HG03521 (cell line): Measurements from ENCODE around the gene CLIP3.
"Not testable (repeated sequence)": the region's sequence is repeated elsewhere in the genome, so short reads cannot be mapped to it uniquely, and the experiment has no call there.

Experiments
- ATAC-seq: cut with Tn5 transposase; IDR thresholded peaks from one replicate; pipeline ENCODE4 v1.9.1; 2021; ENCODE audit warnings: mild to moderate bottlenecking, moderate library complexity; ENCODE audit not compliant: unreplicated experiment

Gene CLIP3, protein sequence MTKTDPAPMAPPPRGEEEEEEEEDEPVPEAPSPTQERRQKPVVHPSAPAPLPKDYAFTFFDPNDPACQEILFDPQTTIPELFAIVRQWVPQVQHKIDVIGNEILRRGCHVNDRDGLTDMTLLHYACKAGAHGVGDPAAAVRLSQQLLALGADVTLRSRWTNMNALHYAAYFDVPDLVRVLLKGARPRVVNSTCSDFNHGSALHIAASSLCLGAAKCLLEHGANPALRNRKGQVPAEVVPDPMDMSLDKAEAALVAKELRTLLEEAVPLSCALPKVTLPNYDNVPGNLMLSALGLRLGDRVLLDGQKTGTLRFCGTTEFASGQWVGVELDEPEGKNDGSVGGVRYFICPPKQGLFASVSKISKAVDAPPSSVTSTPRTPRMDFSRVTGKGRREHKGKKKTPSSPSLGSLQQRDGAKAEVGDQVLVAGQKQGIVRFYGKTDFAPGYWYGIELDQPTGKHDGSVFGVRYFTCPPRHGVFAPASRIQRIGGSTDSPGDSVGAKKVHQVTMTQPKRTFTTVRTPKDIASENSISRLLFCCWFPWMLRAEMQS

DNA sequence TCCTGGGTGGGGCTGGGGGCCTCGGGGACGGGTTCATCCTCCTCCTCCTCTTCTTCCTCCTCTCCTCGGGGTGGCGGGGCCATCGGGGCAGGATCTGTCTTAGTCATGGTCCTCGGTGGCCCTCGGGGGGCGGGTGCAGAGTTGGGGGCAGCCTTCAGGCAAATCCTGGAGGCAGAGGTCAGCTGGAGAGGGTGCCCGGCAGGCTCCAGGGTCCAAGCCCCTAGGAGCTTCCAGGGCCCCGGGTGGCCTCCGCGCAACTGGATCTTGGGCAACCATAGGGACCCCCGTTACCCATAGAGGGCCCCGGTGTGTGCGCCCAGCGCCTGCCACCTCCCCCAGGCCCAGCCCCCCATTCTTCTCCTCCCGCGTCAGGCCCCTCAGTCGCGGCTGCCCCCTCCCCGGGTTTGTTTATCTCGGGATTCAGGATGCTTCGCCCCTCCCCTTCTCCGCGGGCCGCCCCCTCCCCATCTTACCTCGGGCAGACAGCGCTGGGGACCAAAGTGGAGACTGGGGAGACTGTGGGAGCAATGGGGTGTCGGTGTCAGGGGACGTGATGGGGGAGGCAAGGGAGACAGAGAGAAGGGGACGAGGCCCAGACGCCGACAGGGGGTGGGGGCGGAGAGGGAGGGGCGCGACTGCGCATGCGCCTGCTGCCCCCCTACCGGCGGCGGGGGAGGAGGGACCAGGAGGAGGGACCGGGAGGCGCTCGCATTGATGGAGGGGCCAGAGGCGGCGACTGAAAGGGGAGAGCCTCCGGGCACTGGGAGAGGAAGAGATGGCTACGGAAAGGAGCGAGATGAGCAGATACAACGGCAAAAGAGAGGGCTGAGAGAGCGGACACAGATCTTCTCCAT lies at the start of gene CLIP3:
Gene CLIP3, minus strand, starts transcription at position 623 of the 854 bp plus-strand sequence. Its CDS starts 516 bp downstream, at position 107.
- ATAC-seq: no peak

- ATAC-seq: no peak
Measured at GRCh38 chr19:36081894-36082293, 49.2 kb upstream of the CLIP3 start.

DNA sequence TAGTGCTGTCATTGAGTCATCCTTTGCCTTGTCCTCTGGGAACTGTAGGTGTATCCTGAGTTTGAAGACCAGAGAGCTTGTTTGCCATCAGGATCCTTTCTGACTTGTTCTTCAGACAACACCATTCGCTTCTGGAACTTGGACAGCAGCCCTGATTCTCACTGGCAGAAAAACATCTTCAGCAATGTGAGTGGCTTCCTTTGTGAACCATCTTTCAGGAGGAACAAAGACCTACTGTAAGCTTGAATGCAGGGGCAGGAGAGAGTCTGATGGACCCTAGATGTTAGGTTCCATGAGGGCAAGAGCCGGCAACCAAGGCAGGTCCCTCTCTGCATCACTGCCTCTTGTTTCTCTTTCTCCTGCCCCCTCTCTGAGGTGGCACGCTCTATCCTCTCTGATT lies 48.7 kb upstream of the CLIP3 start:
- no peak for ATAC-seq

DNA sequence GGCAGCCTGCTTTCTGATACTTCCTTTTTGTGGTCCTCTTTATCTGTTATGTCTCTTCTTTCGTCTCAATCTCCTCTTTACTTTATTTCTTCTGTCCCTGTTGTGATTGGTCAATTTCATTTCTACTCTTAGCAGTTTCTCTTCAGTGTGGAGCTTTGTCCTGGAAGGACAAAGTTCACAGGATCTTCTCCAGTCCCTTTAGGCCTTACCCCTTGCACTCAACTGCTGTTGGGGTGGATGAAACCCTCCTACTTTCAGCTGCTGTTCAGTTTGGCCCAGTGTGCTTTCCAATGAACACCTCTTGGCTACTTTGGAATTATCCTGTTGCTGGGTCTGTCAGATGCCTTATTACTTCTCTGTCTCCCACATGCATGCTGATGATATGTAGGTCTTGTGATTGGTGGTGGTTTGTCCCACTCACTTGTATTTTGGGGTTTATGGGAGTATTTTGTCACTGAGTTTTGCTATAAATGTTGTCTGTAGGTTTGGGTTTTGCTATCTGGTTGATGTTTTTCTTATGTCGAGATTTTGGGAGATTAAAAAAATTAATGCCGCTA lies 46.8 kb upstream of the CLIP3 start:
- ATAC-seq: no peak

- ATAC-seq: no peak
Measured at GRCh38 chr19:36073121-36073876, 40.6 kb upstream of the CLIP3 start.

GRCh38 chr19:36072081-36072480 lies 39.4 kb upstream of the CLIP3 start:
- ATAC-seq: no peak

DNA sequence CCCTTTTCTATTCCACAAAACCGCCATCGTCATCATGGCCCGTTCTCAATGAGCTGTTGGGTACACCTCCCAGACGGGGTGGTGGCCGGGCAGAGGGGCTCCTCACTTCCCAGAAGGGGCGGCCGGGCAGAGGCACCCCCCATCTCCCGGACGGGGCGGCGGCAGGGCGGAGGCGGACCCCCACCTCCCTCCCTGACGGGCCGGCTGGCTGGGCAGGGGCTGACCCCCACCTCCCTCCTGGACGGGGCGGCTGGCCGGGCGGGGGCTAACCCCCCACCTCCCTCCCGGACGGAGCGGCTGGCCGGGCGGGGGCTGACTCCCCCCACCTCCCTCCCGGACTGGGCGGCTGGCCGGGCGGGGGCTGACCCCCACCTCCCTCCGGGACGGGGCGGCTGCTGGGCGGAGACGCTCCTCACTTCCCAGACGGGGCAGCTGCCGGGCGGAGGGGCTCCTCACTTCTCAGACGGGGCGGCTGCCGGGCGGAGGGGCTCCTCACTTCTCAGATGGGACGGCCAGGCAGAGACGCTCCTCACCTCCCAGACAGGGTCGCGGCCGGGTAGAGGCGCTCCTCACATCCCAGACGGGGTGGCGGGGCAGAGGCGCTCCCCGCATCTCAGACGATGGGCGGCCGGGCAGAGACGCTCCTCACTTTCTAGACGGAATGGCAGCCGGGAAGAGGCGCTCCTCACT lies 36.3 kb upstream of the CLIP3 start:
- not testable (repeated sequence) for ATAC-seq

DNA sequence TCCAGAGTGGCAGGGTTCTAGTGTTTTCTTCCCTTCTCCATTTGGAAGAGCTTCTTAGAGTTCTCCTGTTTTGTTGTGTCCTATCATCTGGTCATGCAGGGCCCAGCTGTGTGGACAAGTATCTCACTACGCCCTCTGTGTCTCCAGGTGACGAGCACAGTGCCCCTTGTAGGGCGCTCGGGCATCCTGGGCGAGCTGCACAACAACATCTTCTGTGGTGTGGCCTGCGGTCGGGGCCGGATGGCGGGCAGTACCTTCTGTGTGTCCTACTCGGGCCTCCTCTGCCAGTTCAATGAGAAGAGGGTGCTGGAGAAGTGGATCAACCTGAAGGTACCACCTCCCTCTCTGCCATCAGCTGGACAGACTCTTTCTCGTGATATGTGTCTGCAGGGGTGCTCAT lies 35.0 kb upstream of the CLIP3 start:
- ATAC-seq: no peak

GRCh38 chr19:36064826-36065225 lies 32.2 kb upstream of the CLIP3 start:
- ATAC-seq: no peak

- no peak for ATAC-seq
Measured at GRCh38 chr19:36061367-36061766, 28.7 kb upstream of the CLIP3 start.

DNA sequence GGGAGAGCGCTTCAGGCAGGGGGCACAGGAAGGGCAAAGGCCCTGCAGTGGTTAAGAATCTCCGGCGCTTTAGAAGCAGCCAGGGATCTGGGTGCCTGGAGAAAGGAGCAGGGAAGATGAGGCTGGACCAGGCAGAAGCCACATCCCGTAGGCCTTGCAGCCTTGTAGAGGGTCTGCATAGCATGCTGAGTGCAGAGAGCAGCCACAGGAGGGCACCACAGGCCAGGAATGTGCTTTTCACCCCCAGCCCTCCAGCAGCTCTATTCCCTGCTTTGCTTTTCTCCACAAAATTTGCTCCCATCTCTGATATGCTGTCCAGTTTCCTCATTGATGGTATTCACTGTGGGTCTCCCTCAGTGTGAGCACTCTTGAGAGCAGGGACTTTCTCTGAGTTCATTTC lies 27.8 kb upstream of the CLIP3 start:
- ATAC-seq: no peak

DNA sequence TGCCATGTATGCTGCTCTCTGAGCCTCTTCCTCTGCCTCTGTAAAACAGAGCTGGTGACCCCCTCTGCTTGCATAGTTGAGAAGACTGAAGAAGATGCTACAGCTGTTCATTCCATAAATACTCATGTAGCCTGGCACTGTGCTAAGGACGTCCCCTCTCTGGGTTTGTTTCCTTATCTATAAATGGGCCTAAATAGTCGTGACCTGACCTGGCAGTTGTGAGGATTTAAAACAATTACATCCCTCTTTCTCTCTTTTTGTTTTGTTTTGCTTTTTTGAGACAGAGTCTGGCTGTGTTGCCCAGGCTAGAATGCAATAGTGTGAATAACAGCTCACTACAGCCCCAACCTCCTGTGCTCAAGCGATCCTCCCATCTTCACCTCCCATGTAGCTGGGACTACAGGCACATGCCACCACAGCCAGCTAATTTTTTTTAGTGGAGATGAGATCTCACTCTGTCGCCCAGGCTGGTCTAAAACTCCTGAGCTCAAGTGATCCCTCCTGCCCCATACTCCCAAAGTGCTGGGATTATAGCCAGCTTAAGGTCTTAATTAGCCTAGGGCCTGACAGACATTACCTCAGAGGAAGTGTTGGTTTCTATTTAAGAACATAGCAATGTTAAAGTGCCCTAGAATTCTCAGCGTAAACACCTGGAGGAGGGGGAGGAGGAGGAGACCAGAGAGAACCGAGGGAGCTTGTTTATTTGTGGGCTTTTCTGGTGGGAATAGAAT lies 26.7 kb upstream of the CLIP3 start:
- ATAC-seq: no peak

DNA sequence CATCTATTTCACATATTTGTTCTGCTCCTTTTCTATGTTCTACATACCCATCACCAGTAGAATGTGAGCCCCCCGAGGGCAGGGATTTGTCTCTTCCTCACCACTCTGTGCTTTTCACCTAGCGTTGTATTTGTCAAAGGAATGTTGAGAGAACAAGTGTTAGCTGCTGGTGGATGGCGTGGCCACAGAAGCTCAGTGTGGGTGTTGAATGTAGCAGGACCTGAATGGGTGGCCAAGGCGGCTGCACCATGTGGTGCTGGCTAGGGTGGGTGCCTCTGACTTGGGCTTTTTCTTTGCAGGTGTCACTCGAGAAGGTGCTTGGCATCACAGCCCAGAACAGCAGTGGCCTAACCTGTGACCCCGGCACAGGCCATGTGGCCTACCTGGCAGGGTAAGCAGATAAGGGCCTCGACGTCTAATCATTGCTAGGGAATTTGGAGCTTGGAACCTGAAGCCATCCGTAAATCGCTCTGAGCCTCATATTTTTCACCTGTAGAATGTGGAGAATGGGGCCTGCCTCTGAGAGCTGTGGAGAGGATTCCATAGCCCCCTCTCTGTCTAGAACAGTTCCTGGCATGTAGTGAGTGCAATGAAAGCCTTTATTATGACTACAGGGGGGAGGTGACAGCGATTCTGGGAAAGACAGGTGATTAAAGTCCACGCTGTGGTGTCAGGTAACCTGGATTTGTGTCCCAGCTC lies 26.0 kb upstream of the CLIP3 start:
- ATAC-seq: no peak

- peak; percentile 64 for ATAC-seq
Measured at GRCh38 chr19:36054733-36055686, 22.3 kb upstream of the CLIP3 start, which contains the start of gene WDR62. Gene WDR62, plus strand, starts transcription at chr19:36054897. Its CDS starts 75 bp downstream, at chr19:36054972.

DNA sequence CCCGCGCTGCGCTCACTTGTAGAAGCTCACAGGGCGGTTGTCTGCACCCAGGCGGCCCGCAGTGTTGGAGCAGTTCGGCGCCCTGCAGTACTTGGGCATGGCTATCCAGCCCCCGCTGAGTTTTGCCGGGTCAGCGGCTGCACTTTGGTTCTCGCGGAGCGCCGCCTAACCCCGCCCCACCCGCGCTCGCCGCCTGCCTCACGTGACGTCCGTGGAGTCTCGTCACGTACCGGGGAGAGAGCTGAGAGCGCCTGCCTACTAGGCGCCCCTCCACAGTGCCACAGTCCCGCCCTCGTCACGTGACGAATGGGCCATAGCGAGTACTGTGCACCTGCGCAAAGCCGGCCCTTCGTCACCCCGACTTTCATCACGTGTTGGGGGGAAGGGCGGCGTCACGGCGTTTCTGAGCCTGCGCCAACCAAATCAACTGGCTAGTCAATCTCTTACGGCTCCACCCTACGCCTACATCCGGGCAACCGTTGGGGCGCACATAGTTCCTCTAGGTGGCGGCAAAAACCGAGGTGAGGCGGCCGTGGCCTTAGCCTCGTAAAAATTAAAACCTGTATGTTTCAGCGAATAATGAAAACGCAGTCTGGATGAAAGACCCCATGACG lies 21.6 kb upstream of the CLIP3 start, which contains the start of gene THAP8:
Gene THAP8, minus strand, starts transcription at position 167 of the 614 bp plus-strand sequence. Its CDS starts 68 bp downstream, at position 99.
- peak; percentile 82 for ATAC-seq

GRCh38 chr19:36051637-36052036 lies 19.0 kb upstream of the CLIP3 start:
- no peak for ATAC-seq

GRCh38 chr19:36051236-36051635 lies 18.6 kb upstream of the CLIP3 start:
- no peak for ATAC-seq
